GM21381 (cell line): ENCODE results near the gene NAT14.
"Not testable (repeated sequence)": the region's sequence is repeated elsewhere in the genome, so short reads cannot be mapped to it uniquely, and the experiment has no call there.

ENCODE experiments used
- ATAC-seq: cut with Tn5 transposase; IDR thresholded peaks from one replicate; pipeline ENCODE4 v1.9.1; 2021; ENCODE audit warnings: mild to moderate bottlenecking, moderate library complexity; ENCODE audit not compliant: unreplicated experiment

Gene NAT14, protein sequence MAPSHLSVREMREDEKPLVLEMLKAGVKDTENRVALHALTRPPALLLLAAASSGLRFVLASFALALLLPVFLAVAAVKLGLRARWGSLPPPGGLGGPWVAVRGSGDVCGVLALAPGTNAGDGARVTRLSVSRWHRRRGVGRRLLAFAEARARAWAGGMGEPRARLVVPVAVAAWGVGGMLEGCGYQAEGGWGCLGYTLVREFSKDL

DNA sequence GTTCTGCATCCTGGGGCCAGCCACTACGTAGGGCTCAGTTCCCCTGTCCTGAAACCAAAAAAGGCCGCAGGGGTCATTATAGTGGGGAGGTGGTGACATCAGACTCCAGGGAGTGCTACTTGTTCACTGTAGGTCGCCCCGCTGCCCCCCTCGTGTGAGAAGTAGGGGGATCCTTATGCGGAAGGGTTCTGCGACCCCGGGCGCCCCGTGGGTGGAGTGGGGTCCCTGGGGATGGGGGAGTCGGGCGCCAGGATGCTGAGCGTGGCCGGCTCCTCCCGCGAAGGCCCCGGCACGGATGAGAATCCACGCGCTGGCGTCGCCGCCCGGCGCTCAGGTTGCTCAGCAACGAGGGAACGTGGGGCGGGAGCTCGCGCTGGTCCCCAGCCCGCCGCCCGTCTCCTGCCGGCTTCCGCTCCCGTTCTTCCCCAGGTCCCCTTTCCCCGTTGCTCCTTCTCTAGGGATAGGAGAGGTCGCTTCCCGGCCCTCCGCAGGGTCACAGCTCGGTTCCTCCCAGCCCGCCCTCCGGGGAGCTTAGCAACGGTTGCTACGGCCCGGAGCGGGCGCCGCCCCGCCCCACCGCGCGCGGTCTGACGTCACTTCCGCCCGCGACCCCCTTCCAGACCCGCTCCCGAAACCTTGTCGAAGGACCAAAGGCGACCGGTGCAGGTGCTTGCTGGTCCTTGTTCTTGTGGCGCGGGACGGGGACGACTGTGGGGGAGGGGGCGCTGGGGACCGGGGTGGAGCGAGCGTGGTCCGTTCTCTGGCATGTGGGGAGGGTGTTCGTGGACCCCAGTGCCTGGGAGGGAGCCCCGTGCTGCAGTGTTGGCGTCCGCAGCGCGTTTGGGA, at the start of gene NAT14:
TSS of gene NAT14 (plus strand) at position 596 of the 846 bp plus-strand sequence. CDS start 521 bp downstream, outside the sequence.
- peak; percentile 64 for ATAC-seq

DNA sequence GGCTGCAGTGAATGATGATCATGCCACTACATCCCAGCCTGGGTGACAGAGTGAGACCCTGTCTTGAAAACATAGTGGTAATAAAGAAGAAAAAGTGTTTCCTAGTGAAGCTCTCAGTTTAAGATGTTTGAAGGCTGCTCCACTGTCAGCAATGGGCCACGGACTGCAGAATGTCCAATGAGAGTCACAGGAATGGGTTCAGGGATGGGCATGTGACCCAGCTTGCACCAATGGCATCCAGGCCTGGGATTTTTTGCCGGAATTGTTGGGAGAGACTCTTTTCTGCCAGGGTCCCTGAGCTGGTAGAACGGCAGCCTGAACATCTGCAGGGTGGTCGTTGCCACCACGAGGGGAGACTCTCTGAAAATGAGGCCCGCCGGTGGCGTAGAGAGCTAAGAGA, 48.1 kb upstream of the NAT14 start:
- no peak for ATAC-seq

DNA sequence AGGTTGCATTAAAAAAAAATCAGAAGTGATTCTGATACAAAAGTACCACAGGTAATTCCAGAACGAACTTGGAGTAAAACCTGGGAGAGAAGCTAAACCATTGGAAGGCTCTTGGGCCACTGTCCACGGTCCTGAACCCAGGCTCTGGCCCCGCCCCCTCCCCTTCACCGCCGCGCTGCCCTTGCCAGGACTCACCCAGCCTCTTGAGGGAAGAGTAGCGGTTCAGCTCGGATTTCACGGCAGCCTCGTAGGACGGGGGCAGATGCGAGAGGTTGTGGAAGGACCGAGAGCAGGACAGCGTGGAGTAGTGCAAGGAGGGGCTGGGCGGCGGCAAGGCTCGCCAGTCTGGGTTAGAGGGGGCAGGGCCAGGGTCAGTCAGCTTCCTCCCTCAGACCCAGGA, 47.6 kb upstream of the NAT14 start:
- ATAC-seq: no peak

DNA sequence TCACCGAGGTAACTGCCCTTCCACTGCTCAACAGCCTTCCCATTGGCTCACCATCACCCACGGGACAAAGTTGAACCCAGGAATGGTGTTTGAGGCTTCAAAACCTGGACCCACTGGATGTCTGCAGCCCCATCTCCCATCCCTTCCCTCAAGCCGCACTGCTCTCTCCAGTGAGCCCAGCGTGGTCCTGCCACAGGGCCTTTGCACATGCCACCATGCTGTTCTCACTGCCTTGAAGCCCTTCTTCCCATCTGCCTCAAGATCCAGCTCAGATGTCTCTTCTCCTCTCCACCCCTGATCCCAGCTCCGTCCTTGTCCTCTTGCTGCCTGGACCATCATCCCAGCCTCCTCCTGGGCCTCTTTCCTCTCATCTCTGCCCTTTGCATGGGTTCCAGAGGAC, 45.9 kb upstream of the NAT14 start:
- ATAC-seq: no peak

DNA sequence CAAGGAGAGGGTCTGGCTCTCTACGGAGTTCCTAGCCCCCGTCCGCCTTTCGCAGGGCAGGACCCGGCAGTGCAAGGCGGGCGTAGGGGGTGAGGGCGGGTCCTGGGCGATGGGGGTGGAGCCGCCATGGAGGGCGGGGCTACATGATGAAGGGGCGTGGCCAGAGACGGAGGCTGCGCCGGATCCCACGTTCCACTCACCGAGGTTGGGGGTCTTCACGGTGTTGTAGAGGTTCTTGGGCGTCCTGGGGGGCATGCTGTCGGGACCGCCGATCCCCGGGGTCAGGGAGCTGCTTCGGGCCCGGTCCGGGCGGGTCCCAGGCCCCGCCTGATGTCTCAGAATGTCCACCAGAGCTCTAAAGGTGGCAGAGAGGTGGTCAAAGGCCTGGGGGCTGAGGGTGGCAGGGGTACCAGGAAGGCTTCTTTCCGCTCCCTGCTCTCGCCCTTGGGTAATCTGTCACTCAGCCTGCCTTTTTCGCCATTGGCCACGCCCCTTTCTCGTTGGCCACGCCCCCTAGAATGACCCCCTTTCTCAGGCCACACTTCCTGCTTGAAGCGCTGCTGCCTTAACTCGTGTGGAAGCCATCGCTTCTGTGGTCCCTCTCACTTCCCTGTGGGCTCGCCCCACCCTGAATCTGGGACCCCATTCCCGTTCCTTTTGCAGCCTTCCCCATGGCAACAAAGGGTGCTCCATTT, 44.4 kb upstream of the NAT14 start:
- ATAC-seq: no peak

DNA sequence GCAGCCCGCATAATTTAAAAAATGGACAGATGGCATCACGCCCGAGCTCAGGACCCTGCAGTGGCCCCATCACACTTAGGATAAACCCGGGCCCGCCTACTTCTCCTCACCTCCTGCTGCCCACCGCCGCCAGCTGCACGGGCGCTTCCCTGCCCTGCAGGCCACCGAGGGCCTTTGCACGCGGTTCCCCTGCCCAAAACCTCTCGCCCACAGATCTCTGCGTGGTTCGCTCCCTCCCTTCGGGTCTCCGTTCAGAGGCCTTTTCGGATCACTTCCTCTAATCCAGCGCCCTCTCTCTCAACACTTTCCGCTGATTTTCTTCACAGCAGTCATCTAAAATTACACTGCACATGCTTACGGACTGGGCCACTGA, 43.7 kb upstream of the NAT14 start:
- ATAC-seq: no peak

DNA sequence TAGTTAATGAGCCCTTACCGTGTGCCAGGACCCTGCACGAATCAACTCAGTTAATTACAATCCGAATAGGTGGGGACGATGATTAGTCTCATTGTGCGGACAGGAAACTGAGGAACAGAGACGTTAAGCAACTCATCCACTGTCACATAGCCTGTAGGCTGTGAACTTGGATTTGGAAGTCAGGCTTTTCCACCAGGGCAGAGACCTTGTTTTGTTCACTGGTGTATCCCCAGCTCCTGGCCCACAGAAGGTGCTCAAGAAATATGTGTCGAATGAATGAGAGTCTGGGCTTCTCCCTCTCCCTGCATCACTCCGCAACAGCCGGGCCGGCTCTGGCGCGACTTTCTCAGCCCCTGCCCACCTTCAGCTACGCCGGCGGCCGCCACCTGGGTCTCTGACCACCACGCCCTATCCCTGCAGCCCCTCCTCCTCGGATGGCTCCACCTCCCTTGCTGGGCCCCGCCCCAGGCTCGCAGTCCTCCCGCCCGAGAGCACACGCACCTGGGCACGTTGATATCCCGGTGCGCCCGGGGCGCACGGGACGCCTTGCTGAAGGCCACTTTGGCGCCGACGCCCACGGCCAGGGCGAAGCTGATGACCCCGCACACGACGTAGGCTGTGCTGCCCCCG, 43.2 kb upstream of the NAT14 start:
- no peak for ATAC-seq

DNA sequence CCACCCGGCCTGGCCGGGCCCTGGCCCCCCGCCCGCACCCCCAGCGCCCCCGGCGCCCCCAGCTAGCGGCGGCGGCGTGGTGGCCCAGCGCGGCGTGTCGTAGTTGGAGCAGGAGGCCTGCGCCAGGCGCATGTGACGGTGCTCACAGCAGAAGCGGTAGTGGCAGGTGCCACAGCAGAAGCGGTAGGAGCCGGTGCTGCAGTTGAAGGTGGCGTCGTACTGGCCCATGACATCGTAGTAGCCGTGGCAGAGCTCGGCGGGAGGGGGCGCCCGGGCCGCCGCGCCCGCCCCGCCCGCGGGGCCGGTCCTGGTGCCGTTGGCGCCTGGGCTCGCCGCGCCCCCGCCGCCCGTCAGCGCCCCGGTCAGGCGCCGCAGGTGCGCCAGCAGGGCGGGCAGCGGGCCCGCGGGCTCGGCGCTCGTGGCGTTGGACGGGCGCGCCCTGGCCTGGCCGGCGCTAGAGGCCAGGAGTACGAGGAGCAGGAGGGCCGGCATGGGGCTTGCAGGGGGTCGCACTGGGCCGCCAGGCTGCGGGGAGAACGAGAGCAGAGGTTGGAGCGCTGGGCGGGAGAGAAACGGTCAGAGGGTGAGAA, 42.5 kb upstream of the NAT14 start:
- no peak for ATAC-seq

DNA sequence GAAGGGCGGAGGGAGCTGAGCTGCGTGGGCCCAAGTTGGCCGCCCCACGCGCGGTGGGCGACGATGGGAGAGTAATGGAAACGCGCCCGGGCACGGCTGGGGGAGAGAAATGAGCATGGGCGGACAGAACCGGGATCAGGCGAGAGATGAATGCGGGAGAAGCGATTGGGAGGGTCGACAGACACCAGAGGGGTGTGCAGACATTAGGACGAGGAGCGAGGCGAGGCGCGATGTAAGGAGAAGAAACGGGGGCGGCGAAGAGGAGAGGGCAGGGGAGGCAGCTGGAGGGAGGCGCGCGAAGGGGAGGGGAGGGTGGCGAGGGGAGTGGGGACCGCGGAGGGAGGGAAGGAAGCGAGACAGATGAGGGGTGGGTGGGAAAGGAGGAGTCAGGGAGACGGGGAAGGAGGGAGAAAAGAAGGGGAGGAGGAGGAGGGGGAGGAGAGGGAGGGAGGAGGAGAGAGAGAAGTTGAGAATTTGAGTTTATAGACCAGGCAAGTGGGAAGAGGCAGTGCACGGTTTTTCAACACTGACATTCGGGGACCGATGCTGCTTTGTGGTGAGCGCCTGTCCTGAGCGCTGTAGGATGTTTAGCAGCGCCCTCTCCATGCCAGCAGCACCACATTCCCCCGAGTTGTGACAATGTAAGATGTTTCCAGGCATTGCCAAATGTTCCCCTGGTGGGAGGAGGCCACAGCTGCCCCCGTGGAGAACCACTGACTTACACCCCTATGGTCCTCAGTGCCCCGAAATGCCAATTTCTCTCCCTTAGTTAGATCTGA, 41.8 kb upstream of the NAT14 start, which contains the start of gene SHISA7:
TSS of gene SHISA7 (minus strand) at position 256 of the 779 bp plus-strand sequence. CDS start 437 bp downstream, outside the sequence.
- no peak for ATAC-seq

DNA sequence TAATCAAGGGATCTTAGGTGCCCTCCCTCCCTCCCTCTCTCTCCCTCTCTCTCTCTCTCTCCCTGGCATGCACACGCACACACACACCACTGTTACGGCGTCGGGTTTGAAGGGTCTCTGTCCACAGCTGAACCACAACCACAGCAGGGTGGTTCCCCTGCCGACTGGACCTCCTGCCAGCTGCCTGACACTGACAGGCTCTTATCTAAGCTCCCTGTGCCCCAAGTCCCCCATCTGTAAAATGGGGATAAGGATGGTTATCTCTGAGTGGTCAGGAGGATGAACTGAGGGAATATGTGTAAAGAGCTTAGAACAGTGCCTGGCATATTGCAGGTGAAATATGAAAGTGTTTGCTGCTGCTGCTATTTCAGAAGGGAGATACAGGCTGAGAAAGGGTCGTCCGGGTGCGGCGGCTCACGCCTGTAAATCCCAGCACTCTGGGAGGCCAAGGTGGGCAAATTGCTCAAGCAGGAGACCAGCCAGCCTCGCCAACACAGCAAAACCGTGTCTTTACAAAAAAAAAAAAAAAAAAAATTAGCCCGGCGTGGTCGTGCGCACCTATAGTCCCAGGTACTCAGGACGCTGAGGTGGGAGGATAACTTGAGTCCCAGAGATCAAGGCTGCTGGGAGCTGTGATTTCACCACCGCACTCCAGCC, 41.0 kb upstream of the NAT14 start:
- no peak for ATAC-seq

DNA sequence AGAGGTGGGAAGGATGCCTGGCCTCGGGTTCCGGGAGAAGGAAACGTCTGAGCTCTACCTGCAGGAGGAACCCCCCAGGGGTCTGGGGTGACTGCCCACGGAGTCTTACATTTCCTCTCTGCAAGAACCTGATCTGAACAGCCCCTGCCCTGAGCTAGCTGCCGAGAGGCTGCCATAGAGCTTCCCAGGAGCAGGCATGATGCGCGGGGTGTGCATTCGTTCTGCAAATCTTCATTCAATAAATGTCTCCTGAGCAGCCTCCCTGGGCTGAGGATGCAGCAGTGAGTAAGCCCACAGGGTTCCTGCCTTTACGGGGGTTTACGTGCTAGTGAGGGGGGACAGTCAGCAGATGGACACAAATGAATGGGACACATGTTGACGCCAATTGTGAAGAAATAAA, 40.3 kb upstream of the NAT14 start:
- ATAC-seq: no peak

DNA sequence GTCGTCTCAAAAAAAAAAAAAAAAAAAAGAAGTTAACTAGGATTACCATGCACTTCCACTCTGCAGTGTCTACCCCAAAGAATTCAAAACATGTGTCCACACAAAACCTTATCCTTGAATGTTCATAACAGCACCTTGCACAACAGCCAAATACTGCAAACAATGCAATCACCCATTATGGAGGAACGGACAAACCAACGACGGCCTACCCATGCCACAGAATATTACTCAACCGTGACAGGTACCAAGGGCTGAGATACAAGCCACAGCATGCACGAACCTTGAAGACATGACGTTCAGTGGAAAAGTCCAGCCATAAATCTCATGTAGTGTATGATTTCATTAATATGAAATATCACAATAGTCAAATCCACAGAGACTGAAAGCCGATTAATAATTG, 38.9 kb upstream of the NAT14 start:
- no peak for ATAC-seq

DNA sequence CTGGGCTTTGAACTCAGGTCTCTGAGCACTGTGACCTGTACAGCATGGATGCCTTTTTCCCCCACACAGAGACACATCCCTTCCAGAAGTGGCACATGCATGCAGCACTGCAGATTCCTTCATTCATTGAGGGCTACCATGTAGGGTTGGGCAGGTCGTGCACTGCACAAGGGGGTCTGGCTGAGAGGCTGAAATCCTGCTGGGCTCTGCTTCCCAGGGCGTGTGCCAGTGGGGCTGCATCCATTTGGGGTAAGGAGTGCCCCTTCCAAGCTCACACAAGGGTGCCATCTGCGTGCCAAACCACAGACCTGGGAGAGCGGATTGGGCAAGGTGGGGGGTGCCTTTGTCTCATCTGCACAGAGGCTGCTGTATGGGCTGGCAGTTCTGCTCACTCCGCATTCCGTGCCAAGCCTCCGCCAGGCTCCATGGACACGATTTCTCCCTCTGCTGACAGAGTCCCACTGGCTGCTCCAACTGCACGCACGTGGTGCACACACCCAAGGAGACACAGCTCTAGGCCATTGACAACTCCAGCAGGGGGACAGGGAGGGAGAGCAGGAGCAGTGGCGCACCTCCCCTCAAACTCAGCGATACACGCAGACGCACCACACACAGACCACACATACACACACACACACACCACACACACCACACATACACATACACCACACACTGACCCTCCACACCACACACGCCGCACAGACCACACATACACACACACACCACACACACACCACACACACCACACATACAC, 37.4 kb upstream of the NAT14 start:
- ATAC-seq: no peak

DNA sequence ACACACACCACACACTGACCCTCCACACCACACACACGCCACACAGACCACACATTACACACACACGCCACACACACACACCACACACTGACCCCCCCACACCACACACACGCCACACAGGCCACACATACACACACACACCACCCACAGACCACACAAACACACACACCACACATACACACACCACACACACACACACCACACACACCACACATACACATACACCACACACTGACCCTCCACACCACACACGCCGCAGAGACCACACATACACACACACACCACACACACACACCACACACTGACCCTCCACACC, 36.9 kb upstream of the NAT14 start:
- ATAC-seq: not testable (repeated sequence)

DNA sequence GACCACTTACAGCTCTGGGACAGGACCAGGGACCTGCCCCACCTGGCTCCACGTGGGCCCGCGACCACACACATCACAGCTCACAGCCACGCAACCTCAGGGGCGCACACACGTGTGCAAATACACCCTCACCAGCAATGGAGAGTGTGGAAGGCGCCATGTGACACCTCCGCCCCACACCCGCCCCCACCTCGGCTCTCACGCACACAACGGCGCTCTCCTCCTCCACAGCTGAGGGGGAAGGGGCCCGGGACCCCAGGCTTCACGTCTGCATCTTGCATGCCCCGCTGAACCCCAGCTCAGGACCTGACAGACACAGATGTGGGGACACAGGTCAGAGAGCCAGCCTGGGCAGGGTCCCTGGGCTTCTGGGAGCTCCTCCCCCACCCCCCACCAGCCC, 35.5 kb upstream of the NAT14 start:
- ATAC-seq: no peak

DNA sequence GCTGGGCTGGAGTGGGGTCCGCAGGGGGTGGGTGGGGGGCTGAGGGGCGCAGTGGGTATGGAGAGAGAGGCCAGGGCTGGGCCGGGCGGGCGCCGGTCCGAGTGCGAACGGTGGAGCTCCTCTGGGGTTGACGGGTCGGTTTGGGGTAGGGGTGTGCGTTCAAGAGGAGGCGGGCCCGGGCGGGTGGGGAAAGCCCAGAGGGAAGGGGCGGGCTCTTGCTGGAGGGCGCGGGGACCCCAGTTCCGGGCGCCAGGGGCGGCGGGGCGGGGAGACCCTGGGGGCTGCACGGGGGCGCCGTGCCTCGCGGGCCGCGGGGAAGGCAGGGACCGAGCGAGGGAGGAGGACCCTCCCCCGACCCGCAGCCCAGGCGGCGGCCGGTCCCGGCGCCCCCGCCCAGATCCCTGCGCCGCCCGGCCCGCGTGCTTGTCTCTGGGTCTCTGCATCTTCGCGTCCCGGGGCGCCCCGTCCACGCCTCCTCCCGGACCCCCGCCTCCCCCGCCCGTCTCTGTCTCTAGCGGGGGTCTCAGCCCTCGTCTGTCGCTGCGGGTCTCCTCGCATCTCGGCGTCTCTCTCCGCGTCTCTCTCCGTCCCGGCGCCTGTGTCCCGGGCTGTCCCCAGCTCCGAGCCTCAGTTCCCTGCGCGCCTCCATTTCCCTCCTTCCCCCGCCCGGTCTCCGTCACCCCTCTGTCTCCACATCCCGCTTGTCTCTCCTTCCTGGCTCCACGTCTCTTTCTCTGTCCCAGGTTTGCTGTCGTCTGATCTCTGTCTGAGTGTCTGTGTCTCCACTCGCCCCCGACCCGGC, 33.6 kb upstream of the NAT14 start:
- ATAC-seq: no peak

DNA sequence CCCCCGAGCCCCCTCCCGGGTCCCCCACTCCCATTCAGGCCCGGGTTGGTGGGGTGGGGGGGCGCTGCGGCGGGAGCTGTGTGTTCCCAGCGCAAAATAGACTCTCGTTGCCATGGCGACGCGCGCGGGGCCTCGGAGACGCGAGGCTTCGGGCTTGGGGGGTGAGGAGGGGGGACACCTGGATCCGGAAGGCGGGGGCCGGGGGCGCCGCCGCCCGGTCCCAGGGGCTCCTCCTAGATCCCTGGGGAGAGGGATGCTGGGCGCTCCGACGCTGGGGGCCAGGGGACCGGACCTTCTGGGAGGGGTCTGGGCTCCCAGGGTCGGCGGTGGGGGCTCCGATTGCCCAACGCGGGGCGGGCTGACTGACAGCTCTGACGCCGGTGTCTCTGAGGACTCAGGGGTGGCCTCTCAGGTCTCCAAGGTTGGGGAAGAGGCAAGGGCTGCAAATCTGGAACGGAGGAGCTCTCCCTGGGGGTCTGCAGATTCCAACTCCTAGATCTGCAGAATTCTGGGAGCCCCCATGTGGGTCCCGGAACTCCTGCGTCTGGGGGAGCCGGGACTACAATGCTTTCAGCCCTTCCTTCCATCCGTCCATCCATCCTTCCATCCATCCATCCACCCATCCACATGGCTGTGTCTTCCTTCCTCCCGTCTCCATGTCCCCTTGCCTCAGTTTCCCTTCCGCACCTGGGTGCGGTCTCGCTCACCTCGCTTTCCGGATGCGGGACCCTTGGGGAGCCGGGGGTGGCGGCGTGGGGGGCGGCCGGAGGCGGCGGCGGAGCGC, 32.8 kb upstream of the NAT14 start:
- ATAC-seq: no peak
